Spleen (tissue), 11 donors: ENCODE measurements around the gene RTN4RL2. TPM values are rescaled to one million over a fixed set of nuclear protein-coding genes. Genes with fewer than 3 reads are reported as not detected.

Source experiments
- DNase-seq: peaks from one replicate; pipeline ENCODE4 v3.0.0-alpha.2; 2020
- H3K27ac ChIP-seq, 8 donors: fragments of 200-600 bp; sonication (generic) in 7 of 8; 1 replicate in 4 of 8; 2 replicates in 4 of 8; pipeline versions ENCODE4 v1.5.0 to v1.8.0; 2016 to 2021; ENCODE audit warnings: inconsistent platforms in 4 of 8, mild to moderate bottlenecking in 4 of 8, moderate library complexity in 1 of 8
- H3K27me3 ChIP-seq, 7 donors: fragments of 200-600 bp; sonication (generic) in 6 of 7; replicated peaks in 1 of 7; 1 replicate in 4 of 7; 2 replicates in 3 of 7; pipeline versions ENCODE4 v1.5.0 to v1.8.0; 2016 to 2021; ENCODE audit warnings: inconsistent platforms in 3 of 7, mild to moderate bottlenecking in 1 of 7
- H3K36me3 ChIP-seq, 6 donors: fragments of 200-600 bp; sonication (generic) in 5 of 6; 1 replicate in 4 of 6; 2 replicates in 2 of 6; pipeline versions ENCODE4 v1.5.0 to v1.8.0; 2016 to 2021; ENCODE audit warnings: inconsistent platforms in 2 of 6
- H3K4me1 ChIP-seq, 6 donors: fragments of 200-600 bp; sonication (generic) in 5 of 6; 1 replicate in 3 of 6; 2 replicates in 3 of 6; pipeline versions ENCODE4 v1.5.0 to v1.8.0; 2016 to 2021; ENCODE audit warnings: inconsistent platforms in 3 of 6
- H3K4me3 ChIP-seq, 8 donors: fragments of 200-600 bp; sonication (generic) in 7 of 8; 1 replicate in 4 of 8; 2 replicates in 4 of 8; pipeline versions ENCODE4 v1.5.0 to v1.8.0; 2016 to 2021; ENCODE audit warnings: inconsistent platforms in 4 of 8, mild to moderate bottlenecking in 4 of 8, moderate library complexity in 2 of 8
- H3K9me3 ChIP-seq, 8 donors: fragments of 200-600 bp; sonication (generic) in 7 of 8; 1 replicate in 4 of 8; 2 replicates in 4 of 8; pipeline versions ENCODE4 v1.5.0 to v1.8.0; 2016 to 2021; ENCODE audit warnings: inconsistent platforms in 4 of 8
- CTCF ChIP-seq, 11 experiments: fragments of 200-600 bp in 7 of 11; fragments of 450-650 bp in 4 of 11; sonication (generic) in 4 of 11; IDR thresholded peaks in 8 of 11; conservative IDR thresholded peaks in 3 of 11; 1 replicate in 7 of 11; 2 replicates in 4 of 11; pipeline versions ENCODE4 v1.4.0 to v1.8.0; 2016 to 2021; ENCODE audit warnings: antibody characterized with exemption in 11 of 11, inconsistent platforms in 4 of 11, mild to moderate bottlenecking in 1 of 11
- POLR2A ChIP-seq, 3 donors: fragments of 450-650 bp; IDR thresholded peaks; one replicate each; pipeline ENCODE4 v1.5.1; 2017; ENCODE audit warnings: antibody characterized with exemption in 3 of 3, mild to moderate bottlenecking in 1 of 3
- POLR2AphosphoS5 ChIP-seq, 3 donors: sonication (generic); formaldehyde crosslinking; IDR thresholded peaks; one replicate each; pipeline ENCODE4 v1.5.1; 2017; ENCODE audit warnings: antibody characterized with exemption in 3 of 3
- whole genome bisulfite sequencing, 5 donors: extraction: QIAGEN DNeasy Blood & Tissue Kit in 3 of 5; methylation state at CpG; one replicate each; pipeline versions ENCODE4 v1.1.5 to v1.1.7; 2013 to 2018; 5-methylcytosine and 5-hydroxymethylcytosine counted together
- intact Hi-C: fragments of 100-400 bp; cut with DNase I; formaldehyde crosslinking; loops from one replicate; pipeline ENCODE4 v1.15.0; 2023; ENCODE audit warnings: low total_unique reads
- polyA plus RNA-seq, 3 donors: library from polyadenylated mRNA; stranded (reverse); fragments of 200-250 nt; gene quantifications; one replicate each; pipeline ENCODE4 v1.2.1, GENCODE V29; 2013
- total RNA-seq, 7 donors: library from RNA; depleted of rRNA in 3 of 7; stranded (reverse); fragments of >200 nt in 3 of 7; fragmentation: NEBNext Ultra II Directional in 4 of 7; extraction: Animal tissue kit (Norgen Biotek cat#: 25700) in 4 of 7; gene quantifications; one replicate each; pipeline versions ENCODE4 v1.1.0 to v1.2.1, GENCODE V29; 2016 to 2021
- donor health status: healthy with polysubstance abuse.
- donor health status: DM: no; HTN: no; CAD: no; lungs with moderate emphysema.
- donor health status: DM: no; HTN: no; CAD: no.
- donor health status: Bipolar disorder and iron deficiency.
- donor health status: healthy.
- donor health status: DM: no; HTN: no; CAD: no.
- donor health status: DM: yes; HTN: yes; CAD: no.

Gene RTN4RL2
- total and polyA plus RNA-seq, 10 donors, result 0.15 to 2.0 (median 0.44) TPM

- 79 to 88% (median 81%) methylated on average over 3 of the region's 3 CpGs for WGBS, 5 donors
- no peak for TF ChIP-seq CTCF (IDR thresholded peaks at IDR 0.05 in 8 of 11, conservative IDR thresholded peaks at IDR 0.05 in 3 of 11)
- TF ChIP-seq POLR2A (IDR thresholded peaks at IDR 0.05), result no peak
- no peak for TF ChIP-seq POLR2AphosphoS5 (IDR thresholded peaks at IDR 0.05)
- no peaks in the 10 kb centered on the region for H3K27me3 ChIP-seq
- H3K4me1 ChIP-seq, result peaks cover 0 to 15% (median 2%) of the 10 kb centered on the region in 6 donors
- H3K27ac ChIP-seq, result no peak overlapping the region
- H3K9me3 ChIP-seq, result no peaks in the 10 kb centered on the region
- intact Hi-C loops, result no loop called here
- DNase-seq, result no peak
- H3K4me3 ChIP-seq, result no peak overlapping the region
- peaks cover 5 to 100% (median 73%) of the 10 kb centered on the region in 6 donors for H3K36me3 ChIP-seq
Measured at GRCh38 chr11:57416436-57416835, 43.9 kb upstream of the RTN4RL2 start.

- Histone ChIP-seq H3K9me3 (no peaks in the 10 kb centered on the region), H3K36me3 (peaks cover 5 to 100% (median 71%) of the 10 kb centered on the region in 6 donors), H3K4me3 (no peak overlapping the region), H3K27me3 (no peaks in the 10 kb centered on the region), H3K27ac (no peak overlapping the region), H3K4me1 (peaks cover 0 to 20% (median 2%) of the 10 kb centered on the region in 6 donors)
- DNase-seq, result no peak
- 68 to 87% (median 84%) methylated on average over 4 of the region's 4 CpGs for WGBS, 5 donors
- TF ChIP-seq POLR2A (IDR thresholded peaks at IDR 0.05), result no peak
- no peak for TF ChIP-seq POLR2AphosphoS5 (IDR thresholded peaks at IDR 0.05)
- no peak for TF ChIP-seq CTCF (IDR thresholded peaks at IDR 0.05 in 8 of 11, conservative IDR thresholded peaks at IDR 0.05 in 3 of 11)
- intact Hi-C loops, result no loop called here
Measured at GRCh38 chr11:57417056-57417455, 43.3 kb upstream of the RTN4RL2 start.

GRCh38 chr11:57418131-57418530 lies 42.2 kb upstream of the RTN4RL2 start:
- no peaks in the 10 kb centered on the region for H3K27me3 ChIP-seq
- DNase-seq, result no peak
- TF ChIP-seq POLR2A (IDR thresholded peaks at IDR 0.05) (no peak), POLR2AphosphoS5 (IDR thresholded peaks at IDR 0.05) (no peak), CTCF (IDR thresholded peaks at IDR 0.05 in 8 of 11, conservative IDR thresholded peaks at IDR 0.05 in 3 of 11) (no peak)
- no peak overlapping the region for H3K27ac ChIP-seq
- intact Hi-C loops, result no loop called here
- peaks cover 0 to 26% (median under 1%) of the 10 kb centered on the region in 6 donors for H3K4me1 ChIP-seq
- H3K36me3 ChIP-seq, result peaks cover 5 to 100% (median 63%) of the 10 kb centered on the region in 6 donors
- no peaks in the 10 kb centered on the region for H3K9me3 ChIP-seq
- H3K4me3 ChIP-seq, result no peak overlapping the region

- Histone ChIP-seq H3K27ac (no peak overlapping the region), H3K4me1 (peaks cover 5 to 31% (median 7%) of the 10 kb centered on the region in 6 donors), H3K9me3 (no peaks in the 10 kb centered on the region), H3K27me3 (no peaks in the 10 kb centered on the region), H3K4me3 (no peak overlapping the region), H3K36me3 (peaks cover 5 to 100% (median 53%) of the 10 kb centered on the region in 6 donors)
- TF ChIP-seq POLR2AphosphoS5 (IDR thresholded peaks at IDR 0.05) (no peak), CTCF (IDR thresholded peaks at IDR 0.05 in 8 of 11, conservative IDR thresholded peaks at IDR 0.05 in 3 of 11) (no peak), POLR2A (IDR thresholded peaks at IDR 0.05) (no peak)
- no peak for DNase-seq
- intact Hi-C loops, result no loop called here
- 73 to 96% (median 87%) methylated on average over 3 of the region's 3 CpGs for WGBS, 5 donors
Measured at GRCh38 chr11:57419146-57419545, 41.2 kb upstream of the RTN4RL2 start.
